GM10248 (cell line): Measurements from ENCODE around the gene BRMS1.

ENCODE experiments used
- CTCF ChIA-PET: fragments of 300-600 bp; sonication (Branson Sonifier 250); formaldehyde crosslinking; extraction: SDS; loops from one replicate; lab custom pipeline; 2021; ENCODE audit warnings: antibody characterized with exemption; lab: Yijun Ruan, JAX
- POLR2A ChIA-PET: fragments of 350-650 bp; sonication (Branson Sonifier 250); formaldehyde crosslinking; extraction: SDS; loops from one replicate; lab custom pipeline; 2020; ENCODE audit warnings: antibody characterized with exemption; lab: Yijun Ruan, JAX
- DNase-seq: peaks from one replicate; pipeline ENCODE4 v3.0.0; 2012; ENCODE audit errors: extremely low spot score
- TF ChIP-seq, protein P1 (sequence below): IDR thresholded peaks from 2 replicates; pipeline ENCODE4 v1.5.1; 2012; ENCODE audit warnings: mild to moderate bottlenecking, low read depth; ENCODE audit errors: extremely low read depth, missing control alignments, control extremely low read depth

Gene BRMS1

DNA sequence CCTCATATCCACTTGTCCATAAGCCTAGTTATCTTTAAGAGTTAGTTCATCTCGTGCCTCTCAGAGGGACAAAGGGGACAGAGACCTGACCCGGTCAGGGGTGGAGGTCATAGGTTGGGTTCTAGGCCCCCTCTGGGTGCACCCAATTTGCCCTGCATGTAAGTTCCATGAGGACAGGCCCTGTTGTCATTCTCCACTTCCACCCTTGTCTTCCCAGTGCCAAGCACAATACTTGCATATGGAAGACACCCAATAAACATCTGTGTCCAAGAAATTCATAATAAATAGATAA is 54.6 kb downstream of the BRMS1 start:
- TF ChIP-seq, protein P1, sequence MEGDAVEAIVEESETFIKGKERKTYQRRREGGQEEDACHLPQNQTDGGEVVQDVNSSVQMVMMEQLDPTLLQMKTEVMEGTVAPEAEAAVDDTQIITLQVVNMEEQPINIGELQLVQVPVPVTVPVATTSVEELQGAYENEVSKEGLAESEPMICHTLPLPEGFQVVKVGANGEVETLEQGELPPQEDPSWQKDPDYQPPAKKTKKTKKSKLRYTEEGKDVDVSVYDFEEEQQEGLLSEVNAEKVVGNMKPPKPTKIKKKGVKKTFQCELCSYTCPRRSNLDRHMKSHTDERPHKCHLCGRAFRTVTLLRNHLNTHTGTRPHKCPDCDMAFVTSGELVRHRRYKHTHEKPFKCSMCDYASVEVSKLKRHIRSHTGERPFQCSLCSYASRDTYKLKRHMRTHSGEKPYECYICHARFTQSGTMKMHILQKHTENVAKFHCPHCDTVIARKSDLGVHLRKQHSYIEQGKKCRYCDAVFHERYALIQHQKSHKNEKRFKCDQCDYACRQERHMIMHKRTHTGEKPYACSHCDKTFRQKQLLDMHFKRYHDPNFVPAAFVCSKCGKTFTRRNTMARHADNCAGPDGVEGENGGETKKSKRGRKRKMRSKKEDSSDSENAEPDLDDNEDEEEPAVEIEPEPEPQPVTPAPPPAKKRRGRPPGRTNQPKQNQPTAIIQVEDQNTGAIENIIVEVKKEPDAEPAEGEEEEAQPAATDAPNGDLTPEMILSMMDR = no peak
- ChIA-PET CTCF (interaction anchor here (1.3 to 1.9 kb wide), 4 partner anchors 7 to 223 kb away, joined by 3 to 12 read pairs (median 6); no protein-coding TSS in a partner anchor), POLR2A (interaction anchor here (1.2 kb wide), 1 partner anchor 22 kb away, joined by 4 read pairs; no protein-coding TSS in a partner anchor)
- DNase-seq = no peak

DNA sequence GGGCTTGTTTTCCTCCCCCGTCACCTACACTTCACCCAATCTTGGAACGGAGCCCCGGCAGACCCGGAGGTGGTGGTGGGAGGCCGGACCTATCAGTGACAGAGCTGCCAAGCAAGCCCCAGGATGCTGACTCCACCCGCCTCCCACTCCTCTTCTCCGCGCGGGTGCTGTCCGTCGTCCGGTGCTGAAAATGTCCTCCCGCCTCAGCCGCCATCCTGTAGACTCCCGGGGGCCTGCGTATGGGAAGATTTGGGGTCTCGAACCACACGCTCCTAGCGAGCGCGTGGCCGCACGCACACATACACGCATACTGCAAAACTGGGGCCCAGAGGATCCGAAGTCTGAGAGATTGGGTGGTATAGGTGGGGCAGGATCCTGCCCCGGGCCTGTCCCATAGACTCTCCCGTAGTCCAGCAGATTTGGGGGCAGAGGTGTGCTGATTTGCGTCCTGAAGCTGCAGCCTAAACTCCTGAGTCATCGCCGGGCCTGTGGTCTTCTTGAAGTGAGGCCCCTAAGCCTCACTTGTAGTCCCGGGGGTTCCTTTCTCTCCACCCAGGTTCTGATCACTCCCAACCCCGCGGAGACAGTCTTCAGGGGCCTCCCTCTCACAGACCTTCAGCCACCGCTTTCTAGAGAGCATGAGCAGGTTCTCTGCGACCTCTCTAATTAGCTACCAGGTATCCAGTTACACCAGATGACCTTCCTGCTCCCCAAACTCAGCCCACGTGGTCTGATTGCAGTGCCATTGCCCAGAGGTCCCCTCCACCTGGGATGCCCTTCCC is 55.2 kb downstream of the BRMS1 start:
- peak; percentile 90 for DNase-seq
- CTCF ChIA-PET = interaction anchor here (0.9 to 10.6 kb wide), 11 partner anchors 10 to 245 kb away, joined by 3 to 92 read pairs (median 4); partner anchors contain the start of gene RIN1
- TF ChIP-seq, protein P1 = no peak
- POLR2A ChIA-PET = interaction anchor here (0.5 to 1.2 kb wide), 7 partner anchors 10 to 782 kb away, joined by 3 to 14 read pairs (median 7); partner anchors contain the start of gene RAB1B

DNA sequence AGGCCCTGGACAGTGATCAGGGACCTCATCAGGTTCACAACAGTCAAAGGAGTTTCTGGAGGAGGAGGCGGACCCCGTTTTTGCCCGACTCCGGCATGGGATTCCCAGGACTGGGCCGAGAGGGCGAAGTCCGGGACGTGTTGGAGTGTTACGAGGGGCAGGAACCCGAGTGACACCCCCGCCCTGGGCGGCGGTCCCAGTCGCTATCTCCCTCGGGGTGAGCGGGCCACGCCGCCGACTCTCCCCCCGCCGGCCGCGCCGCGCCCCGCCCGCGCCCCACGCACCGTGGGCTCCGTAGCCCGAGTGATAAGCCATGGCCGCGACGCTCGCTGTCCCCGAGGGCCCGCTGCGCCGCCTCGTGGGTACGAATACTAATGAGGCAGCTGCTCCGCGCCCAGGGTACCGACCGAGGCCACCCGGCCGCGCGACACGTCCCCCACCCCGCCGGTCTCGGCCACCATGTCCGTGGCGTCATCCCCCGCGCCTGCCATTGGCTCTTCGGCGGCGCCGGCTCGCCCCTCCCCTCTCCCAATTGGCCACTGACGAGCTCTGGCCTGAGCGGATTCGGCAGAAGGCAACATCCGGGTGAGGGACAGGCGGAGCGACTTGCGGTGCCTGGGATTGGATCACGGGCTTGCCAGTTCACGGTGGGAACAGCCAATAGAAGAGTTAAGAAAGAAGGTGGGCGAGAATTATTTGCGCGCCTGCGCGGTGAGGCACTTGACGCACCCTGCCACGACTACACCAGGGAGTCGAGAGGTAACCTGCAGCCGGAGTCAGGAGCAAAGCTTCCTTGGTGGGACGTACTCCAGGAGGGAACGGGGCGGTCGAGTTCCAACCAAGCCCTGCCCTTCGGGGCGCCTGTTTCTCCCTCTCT is 56.0 kb downstream of the BRMS1 start, which contains the start of gene YIF1A:
YIF1A (minus strand) TSS at position 473 of the 877 bp plus-strand sequence; CDS start at position 315, 158 bp downstream.
- CTCF ChIA-PET = interaction anchor here (0.7 to 10.6 kb wide), 10 partner anchors 9 to 244 kb away, joined by 3 to 92 read pairs (median 4); partner anchors contain the start of gene RIN1
- peak; percentile 100 for DNase-seq
- TF ChIP-seq, protein P1 = no peak
- POLR2A ChIA-PET = interaction anchor here (0.6 to 1.2 kb wide), 6 partner anchors 9 to 65 kb away, joined by 3 to 14 read pairs (median 6); partner anchors contain the start of gene RAB1B

DNA sequence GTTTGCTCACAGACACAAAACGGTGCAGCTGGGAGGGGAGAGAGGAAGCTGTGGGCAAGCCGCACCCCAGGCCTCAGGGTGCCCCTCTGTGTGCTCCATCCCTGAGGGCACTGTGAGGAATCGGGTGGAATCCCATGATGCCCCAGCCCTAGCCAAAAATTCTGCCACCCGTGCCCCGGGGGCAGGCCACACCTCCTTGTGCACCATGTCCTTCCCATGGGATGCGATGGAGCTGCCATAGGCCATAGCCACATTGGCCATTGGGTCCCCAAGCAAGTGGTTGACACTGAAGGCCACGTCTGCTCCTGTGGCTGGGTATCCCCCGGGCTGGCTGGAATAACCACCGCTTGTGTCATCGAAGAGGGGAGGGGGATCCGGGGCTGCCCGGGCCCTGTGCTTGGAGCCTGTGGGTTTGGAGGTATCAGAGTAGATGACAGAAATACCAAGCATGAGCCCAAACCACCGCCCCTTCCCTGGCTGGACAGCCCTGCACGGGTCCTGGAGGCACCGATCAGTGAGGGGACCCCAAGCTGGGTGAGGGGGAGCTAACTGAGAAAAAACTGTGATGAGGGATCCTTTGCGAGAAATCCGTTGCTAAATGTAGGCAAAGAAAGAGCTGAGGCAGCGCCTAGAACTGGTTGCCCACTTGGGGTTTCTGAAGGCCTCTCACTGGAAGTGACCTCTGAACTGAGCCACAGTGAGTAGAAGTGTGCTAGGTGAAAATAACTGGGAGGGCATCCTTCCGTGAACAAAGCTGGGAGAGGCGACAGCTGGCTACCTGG is 56.8 kb downstream of the BRMS1 start:
- ChIA-PET CTCF (interaction anchor here (0.7 to 10.6 kb wide), 7 partner anchors 14 to 243 kb away, joined by 3 to 92 read pairs (median 5); no protein-coding TSS in a partner anchor), POLR2A (interaction anchor here (0.7 to 1.2 kb wide), 3 partner anchors 15 to 750 kb away, joined by 3 to 7 read pairs (median 6); partner anchors contain the start of gene RAB1B)
- no peak for DNase-seq
- TF ChIP-seq, protein P1 = no peak
